ENCODE data around the gene PIEZO2. TPM values are rescaled to one million over a fixed set of nuclear protein-coding genes. Genes with fewer than 3 reads are reported as not detected.
A peak's percentile ranks its signal among the peaks of the same experiment; 100 is the strongest.

PIEZO2 gene
- total and polyA plus RNA-seq, 12 donors: 0.07 to 1.4 (median 0.25) TPM; not detected in 1

GRCh38 chr18:10804126-10804525, 345.2 kb downstream of the PIEZO2 start:
- 83 to 87% methylated on average over 9 of the region's 9 CpGs for WGBS, 2 donors
- no peak for ATAC-seq
- Histone ChIP-seq H3K27ac (no peak overlapping the region), H3K4me1 (peaks cover 0 to 2% (median 0%) of the 10 kb centered on the region in 9 donors), H3K27me3 (no peaks in the 10 kb centered on the region), H3K4me3 (no peak overlapping the region), H3K9me3 (no peaks in the 10 kb centered on the region), H3K36me3 (no peaks in the 10 kb centered on the region)
- no peak for DNase-seq
- no peak for TF ChIP-seq CTCF (IDR thresholded peaks at IDR 0.05)
- intact Hi-C loops (cut with DNase I): no loop called here

DNA sequence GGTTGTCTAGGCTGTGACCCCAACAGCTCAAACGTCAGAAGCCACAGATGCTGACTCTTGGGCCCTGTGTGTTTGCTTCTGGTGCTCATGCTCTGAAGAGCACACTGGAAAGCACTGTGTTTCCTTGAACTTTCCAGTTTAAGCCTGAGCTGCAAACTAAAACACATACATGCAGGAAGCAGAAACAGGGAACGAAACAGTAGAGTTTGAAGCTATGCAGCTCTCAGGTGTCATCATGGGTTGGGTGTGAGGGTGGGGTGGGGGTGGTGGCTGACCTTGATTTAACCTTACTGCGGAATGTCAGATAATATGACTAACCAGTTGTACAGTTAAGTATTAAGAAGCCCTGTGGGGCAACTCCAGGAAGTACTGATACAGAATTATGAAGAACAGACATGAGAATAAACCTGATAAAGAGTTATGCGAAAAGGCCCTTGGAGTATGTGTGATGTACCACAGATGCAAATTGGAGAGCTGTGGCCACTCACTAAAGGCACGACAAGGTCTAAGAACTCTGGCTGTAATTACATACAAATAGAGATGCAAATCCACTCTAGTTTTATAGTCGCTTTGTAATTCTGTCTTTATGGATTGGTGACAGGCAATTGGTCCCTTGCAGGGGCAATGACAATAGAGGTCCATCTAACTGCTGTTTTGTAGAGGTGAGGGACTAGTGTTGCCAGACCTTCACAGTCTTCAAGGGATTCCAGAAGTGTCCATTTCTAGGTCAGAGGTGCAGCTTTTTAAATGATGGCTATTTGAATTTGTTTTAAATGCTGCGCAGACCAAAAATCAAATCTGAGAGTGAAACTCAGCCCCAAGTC, 350.4 kb downstream of the PIEZO2 start:
- TF ChIP-seq CTCF (IDR thresholded peaks at IDR 0.05): no peak
- H3K4me3 ChIP-seq: no peak overlapping the region
- H3K36me3 ChIP-seq: no peaks in the 10 kb centered on the region
- no peaks in the 10 kb centered on the region for H3K9me3 ChIP-seq
- H3K27ac ChIP-seq: no peak overlapping the region
- intact Hi-C loops (cut with DNase I): loop anchor here in 1 of 10 donors (5.0 kb wide), 1 partner anchor 283 kb away; no protein-coding TSS in a partner anchor
- DNase-seq (no peak), ATAC-seq (peak in 1 of 8 donors; percentile 59)
- WGBS, 2 donors: 40 to 48% methylated on average over 7 of the region's 7 CpGs
- no peaks in the 10 kb centered on the region for H3K27me3 ChIP-seq
- peaks cover 0 to 6% (median 0%) of the 10 kb centered on the region in 9 donors for H3K4me1 ChIP-seq

DNA sequence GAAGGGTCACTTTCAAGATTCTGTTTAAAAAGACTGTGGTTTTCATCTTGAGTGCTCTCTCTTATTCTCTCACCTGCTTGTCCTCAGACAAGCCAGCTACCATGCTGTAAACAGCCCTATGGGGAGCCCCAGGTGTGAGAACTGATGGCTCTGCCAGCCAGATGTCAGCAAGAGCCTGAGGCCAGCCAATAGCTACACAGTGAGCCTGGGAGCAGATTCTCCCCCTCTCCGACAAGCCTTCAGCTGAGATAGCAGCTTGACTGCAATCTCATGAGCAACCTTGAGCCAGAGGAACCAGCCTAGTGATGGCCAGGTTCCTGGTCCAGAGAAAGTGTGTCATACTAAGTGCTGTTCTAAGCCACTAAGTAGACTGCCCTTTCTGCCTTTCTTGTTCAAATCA, 351.5 kb downstream of the PIEZO2 start:
- no peaks in the 10 kb centered on the region for H3K27me3 ChIP-seq
- H3K4me3 ChIP-seq: no peak overlapping the region
- 38 to 49% methylated on average over 1 of the region's 1 CpG for WGBS, 2 donors
- H3K9me3 ChIP-seq: no peaks in the 10 kb centered on the region
- no peak overlapping the region for H3K27ac ChIP-seq
- intact Hi-C loops (cut with DNase I): loop anchor here in 1 of 10 donors (5.0 kb wide), 1 partner anchor 284 kb away; no protein-coding TSS in a partner anchor
- DNase-seq (no peak), ATAC-seq (peak in 4 of 8 donors; percentile 33 to 71 (median 40))
- H3K4me1 ChIP-seq: peaks cover 0 to 6% (median 0%) of the 10 kb centered on the region in 9 donors
- no peaks in the 10 kb centered on the region for H3K36me3 ChIP-seq
- TF ChIP-seq CTCF (IDR thresholded peaks at IDR 0.05): no peak

- DNase-seq: no peak
- intact Hi-C loops (cut with DNase I): loop anchor here in 1 of 10 donors (5.0 kb wide), 1 partner anchor 288 kb away; no protein-coding TSS in a partner anchor
Observed at GRCh38 chr18:10794771-10795170, 354.6 kb downstream of the PIEZO2 start.

More at GRCh38 chr18:10794771-10795170, 354.6 kb downstream of the PIEZO2 start:
- Histone ChIP-seq H3K27me3 (peaks cover 0 to 7% (median 0%) of the 10 kb centered on the region in 7 donors), H3K27ac (no peak overlapping the region), H3K9me3 (no peaks in the 10 kb centered on the region), H3K4me3 (no peak overlapping the region), H3K36me3 (no peaks in the 10 kb centered on the region), H3K4me1 (peaks cover 0 to 22% (median 0%) of the 10 kb centered on the region in 9 donors)
- no peak for ATAC-seq
- no peak for TF ChIP-seq CTCF (IDR thresholded peaks at IDR 0.05)
- WGBS, 2 donors: 66 to 76% methylated on average over 7 of the region's 7 CpGs
